ENCODE results near the gene SLU7.
"Not testable (repeated sequence)": the region's sequence is repeated elsewhere in the genome, so short reads cannot be mapped to it uniquely, and the experiment has no call there.

Gene SLU7

GRCh38 chr5:160450164-160450932, 31.5 kb upstream of the SLU7 start:
- no peak for DNase-seq

DNA sequence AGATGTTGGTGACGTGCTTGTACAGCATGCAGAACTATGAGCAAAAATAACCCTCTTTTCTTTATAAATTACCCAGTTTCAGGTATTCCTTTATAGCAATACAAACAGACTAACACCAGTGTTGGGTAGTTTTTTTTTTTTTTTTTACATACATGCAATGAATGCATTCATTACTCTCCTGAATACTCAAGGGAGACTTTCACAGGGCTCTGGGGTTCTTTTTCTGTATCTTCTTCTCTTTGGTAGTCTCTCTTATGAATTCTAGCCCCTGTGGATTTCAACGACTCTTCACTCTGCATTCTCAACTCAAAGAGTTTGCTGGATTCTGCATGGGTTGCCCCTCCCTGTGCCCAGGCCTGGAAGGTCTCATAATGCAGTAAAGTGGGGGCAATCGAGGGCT, 30.6 kb upstream of the SLU7 start:
- DNase-seq: no peak

DNA sequence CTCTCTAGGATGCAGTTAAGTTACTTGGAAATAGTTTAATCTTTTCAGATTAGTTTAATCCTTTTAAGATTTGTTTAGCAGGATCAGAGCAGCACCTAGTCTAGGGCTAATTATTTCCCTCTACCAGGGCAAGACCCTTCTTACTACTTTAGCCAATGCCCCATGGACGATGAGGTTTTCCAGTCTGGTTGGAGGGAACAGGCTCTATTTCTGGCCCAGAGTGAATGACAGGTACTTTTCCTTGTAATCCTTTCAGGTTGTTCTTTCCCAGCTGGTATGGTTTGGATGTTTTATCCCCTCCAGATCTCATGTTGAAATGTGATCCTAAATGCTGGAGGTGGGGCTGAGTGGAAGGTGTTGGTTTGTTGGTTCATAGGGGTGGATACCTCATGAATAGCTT, 30.0 kb upstream of the SLU7 start:
- DNase-seq: no peak

- DNase-seq: no peak
These were observed 26.9 kb upstream of the SLU7 start for GRCh38 chr5:160445751-160446150.

- no peak for DNase-seq
These were observed 26.3 kb upstream of the SLU7 start for GRCh38 chr5:160445132-160445531.

DNA sequence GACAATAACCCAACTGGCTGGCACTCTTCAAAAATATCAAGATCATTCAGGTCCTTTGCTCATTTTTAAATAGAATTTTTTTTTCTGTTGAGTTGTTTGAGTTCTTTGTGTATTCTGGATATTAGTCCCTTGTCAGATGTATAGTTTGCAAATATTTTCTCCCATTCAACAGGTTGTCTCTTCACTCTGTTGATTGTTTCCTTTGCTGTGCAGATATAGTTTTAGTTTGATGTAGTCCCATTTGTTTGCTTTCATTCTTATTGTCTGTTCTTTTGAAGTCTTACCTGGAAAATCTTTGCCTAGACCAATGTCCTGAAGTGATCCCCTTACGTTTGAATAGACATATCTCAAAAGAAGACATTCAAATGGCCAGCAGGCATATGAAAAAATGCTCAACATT, 25.5 kb upstream of the SLU7 start:
- no peak for DNase-seq

GRCh38 chr5:160442824-160443431, 24.0 kb upstream of the SLU7 start:
- no peak for DNase-seq

GRCh38 chr5:160441311-160441781, 22.5 kb upstream of the SLU7 start:
- DNase-seq: no peak

DNA sequence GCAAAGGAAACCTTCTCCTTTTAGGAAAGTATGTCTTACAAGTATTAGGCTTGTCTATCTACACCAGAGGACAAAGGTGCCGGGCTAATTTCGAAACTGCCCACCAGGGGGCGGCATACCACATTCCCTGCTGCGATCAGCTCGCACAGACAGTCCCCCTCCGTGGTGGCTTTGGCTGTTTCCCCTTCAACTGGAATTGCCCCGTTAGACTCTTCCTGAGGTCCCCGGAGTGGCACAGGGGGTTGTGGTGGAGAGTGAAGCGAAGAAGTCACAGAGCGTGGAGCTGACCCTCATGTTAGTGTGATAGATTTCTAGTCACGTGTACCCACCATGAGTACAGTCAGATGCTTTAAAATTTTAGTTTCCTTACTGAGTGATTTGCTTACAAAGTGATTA, 20.3 kb upstream of the SLU7 start:
- DNase-seq: peak; percentile 30

- DNase-seq: peak; percentile 69
These were observed 19.7 kb upstream of the SLU7 start for GRCh38 chr5:160438316-160439204.

DNA sequence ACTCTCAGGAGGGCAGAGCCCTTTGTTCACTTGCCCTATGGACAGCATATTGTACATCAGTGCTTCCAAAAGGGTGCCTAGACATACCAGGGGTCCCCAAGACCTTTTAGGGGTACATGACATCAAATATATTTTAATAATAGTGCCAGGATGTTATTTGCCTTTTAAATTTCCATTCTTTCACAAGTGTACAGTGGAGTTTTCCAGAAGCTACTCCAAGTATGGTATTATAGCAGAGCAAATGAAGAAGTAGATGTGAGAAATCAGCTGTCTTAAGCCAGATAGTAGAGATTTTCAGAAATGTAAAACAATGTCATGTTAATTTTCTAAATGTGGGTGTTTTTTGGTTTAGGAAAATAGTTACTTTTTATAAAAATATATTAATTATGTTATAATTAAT, 18.4 kb upstream of the SLU7 start:
- no peak for DNase-seq

- DNase-seq: not testable (repeated sequence)
These were observed 17.8 kb upstream of the SLU7 start for GRCh38 chr5:160436661-160437060.

- DNase-seq: no peak
These were observed 17.1 kb upstream of the SLU7 start for GRCh38 chr5:160436017-160436416.

- DNase-seq: no peak
These were observed 16.7 kb upstream of the SLU7 start for GRCh38 chr5:160435532-160435931.

DNA sequence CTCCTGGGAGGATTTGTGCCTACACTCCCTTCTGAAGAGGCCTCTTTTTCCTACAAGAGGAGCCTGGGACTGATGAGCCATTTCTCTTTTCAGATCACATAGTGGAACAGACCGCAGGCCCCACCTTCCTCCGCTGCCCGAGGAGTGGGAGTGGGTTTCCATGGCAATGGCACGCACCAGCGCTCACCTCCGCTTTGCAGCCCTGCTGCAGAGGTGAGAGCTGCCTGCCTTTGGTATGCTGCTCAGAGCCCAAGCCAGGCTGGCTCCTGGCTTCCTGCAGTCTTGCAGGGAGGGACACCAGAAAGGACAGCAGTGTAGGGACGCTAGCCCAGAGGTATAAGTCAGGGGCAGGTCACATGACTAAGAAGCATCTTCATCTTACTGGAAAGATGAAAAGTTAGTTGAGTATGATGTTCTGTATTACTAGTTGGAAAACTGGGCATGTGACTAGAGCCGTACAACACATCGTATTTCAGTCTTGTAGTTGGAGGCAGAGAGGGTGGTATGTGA, 15.2 kb upstream of the SLU7 start:
- DNase-seq: no peak

DNA sequence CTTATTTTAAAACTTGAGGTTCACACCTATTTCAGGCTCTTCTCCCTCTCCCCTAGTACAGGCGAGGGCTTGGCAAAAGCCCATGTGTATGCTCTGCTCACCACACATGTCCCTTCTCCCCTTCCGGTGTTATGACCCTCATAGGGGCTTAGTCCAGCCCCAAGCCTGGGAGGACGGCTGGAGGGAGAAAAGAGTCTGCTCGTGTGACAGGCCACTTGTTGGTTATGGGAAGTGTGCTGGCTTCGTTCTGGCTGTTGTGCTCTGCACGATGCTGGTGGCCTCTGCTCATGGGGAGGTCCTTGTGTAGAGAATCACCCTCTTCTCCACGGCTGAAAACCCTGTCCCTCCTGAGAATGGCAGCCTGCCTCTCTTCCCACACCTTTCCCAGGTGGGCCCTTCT, 13.9 kb upstream of the SLU7 start:
- no peak for DNase-seq

DNA sequence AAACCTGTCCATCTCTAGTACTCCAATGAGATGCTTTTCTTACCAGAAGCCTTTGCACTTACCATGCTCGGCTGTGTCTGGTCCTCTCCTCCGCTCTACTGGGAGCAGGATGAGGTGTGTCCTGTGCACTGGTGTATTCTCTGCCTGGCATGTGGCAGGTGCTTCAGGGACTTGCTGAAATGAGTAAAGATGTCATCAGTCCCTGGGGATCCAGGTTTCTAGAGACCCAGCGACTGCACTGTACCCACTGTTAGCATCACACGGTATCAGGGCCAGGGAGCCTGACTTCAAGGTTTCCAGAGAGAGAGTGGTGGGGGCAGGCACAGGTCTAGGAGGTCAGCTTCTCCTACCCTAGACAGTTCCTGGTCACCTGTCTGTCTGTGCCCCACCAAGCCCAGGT, 13.3 kb upstream of the SLU7 start:
- no peak for DNase-seq

- no peak for DNase-seq
These were observed 8.7 kb upstream of the SLU7 start for GRCh38 chr5:160427607-160428006.

- DNase-seq: no peak
These were observed 4.2 kb upstream of the SLU7 start for GRCh38 chr5:160423099-160423498.

- peak; percentile 88 for DNase-seq
These were observed 2.9 kb upstream of the SLU7 start, which contains the start of gene PTTG1 for GRCh38 chr5:160421625-160422258. PTTG1 (plus strand) TSS chr5:160421855; CDS start chr5:160422313, 458 bp downstream.

DNA sequence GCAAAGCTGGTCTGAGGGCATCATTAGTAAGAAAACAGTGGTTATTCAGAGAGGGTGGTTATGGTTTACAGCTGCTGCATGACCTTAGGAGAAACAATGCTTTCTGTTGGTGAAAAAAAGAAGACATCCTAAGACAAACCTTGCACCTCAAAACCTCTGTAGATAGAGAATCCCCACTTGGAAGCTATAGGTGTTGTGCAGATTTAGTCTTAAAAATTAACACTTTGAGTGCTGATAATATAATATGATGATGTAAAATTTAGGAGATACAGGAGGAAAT, 1.4 kb upstream of the SLU7 start:
- DNase-seq: no peak

GRCh38 chr5:160419458-160420330, 813 bp upstream of the SLU7 start:
- no peak for DNase-seq

All from NCI-H446 treated with DMSO at 0.1 percent for 48 hours (cell line).